Middle frontal gyrus (tissue), 1 donor: ENCODE data around the gene PDE11A.
"Not testable (repeated sequence)": the region's sequence is repeated elsewhere in the genome, so short reads cannot be mapped to it uniquely, and the experiment has no call there.

Experiments used
- DNase-seq: peaks from one replicate; pipeline ENCODE4 v3.0.0-alpha.2; 2015; ENCODE audit warnings: low spot score; ENCODE audit errors: extremely low spot score

The PDE11A gene

DNA sequence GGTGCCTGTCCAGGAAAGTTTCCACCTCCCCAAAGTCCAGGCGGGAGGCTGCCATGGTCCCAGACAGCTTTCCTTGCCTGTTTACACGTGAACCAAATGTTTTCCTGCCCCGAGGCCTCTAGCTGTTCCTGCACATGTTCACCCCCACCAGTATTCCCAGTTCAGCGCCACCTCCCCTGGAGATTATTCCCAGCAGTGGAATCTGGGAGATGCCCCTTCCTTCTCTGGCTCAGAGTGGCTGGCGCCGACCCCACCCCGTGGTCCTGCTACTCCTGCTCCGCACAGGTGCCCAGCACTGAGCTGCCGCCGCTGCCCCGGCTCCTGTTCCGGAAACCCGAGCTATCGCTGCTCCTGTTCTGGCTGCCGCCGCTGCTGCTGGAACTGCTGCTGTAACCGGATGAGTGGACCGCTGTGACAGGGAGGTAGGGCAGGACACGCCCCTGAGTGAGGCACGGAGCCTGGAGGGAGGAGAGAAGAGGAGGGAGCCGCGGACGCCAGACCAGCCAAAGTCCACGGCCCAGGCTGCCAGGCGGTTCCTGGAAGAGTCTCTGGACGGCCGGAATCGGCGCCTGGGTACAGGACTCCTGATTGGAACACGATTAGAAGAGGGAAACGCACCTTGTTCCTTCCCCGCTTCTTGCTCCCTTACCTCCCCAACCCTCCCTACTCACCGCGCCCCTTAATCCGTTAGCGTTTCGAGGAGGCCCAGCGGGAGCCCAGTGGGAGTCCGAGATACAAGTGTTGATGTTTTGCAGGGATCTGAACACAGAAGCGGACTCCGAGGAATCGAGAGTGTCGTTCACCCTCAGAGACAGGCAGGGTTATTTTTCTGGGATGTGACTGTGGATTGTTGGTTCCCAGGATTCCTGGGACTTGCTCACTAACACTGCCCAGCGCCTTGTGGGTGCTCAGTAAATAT lies at the start of gene PDE11A:
PDE11A (minus strand) TSS at position 395 of the 919 bp plus-strand sequence; CDS start at position 55, 340 bp downstream.
- DNase-seq = no peak

DNA sequence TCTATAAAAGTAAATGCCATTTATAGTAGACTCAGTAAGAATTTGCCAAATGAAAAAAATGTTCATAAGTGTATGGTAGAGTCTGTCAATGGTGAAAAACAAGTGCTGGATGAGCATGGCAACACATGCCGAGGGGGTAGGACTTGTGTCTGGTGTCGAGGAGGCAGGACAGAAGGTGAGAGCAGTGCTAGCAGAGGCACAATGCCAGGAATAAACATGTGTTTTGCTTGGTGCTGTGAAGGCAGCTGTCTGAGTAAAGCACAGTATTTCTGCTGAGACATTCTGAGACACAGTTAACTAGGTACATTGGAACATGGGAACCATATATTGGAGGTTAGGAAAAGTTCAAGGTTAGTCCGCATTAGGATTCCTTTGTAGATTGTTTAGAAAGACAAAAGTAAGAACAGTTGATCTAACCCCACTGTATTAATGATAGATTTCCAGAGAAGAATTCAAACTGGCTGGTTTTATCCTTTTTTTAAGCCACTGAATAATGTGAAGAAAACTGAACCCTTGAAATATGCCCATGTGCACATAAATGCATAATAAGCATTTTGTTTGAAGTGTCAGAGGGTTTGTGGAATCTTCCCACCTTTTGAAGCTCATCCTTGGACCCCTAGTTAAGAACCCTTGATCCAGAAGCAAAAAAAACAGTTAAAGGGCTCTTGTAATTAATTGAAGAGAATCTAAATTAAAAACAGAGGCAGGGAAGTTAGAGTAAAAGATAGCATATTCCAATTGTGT lies 46.8 kb upstream of the PDE11A start:
- DNase-seq = no peak

DNA sequence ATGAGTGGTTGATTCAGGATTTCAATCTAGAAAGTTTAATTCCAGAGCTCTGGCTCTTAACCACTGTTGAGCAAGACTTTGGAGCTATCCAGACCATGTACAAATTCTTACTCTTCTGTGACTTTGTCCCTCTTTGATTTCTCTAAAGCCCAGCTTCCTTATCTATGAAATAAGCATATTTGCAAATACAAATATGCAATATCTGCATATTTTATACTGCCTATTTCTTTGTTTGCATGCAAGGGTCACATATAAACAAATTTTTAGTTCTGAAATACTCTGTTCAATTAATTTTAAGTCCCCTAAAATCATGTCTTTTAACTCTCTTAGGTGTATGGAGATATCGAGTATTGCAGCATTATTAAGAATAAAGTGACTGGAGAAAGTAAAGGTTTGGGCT lies 45.1 kb upstream of the PDE11A start:
- no peak for DNase-seq

GRCh38 chr2:178115271-178115670 lies 42.7 kb upstream of the PDE11A start:
- no peak for DNase-seq

DNA sequence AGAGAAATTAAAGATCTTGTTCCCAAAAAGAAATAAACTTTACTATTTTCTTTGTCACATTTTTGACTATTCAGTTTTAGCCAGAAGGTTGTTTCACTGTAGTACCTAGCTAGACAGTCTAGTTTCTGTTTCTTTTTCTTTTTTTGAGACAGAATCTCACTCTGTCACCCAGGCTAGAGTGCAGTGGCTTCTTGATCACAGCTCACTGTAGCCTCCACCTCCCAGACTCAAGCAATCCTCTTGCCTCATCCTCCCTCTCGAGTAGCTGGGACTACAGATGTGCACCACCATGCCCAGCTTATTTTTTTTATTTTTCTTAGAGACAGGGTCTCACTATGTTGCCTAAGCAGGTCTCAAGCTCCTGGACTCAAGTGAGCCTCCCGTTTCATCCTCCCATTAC lies 41.9 kb upstream of the PDE11A start:
- no peak for DNase-seq

- peak; percentile 83 for DNase-seq
Observed at GRCh38 chr2:178112202-178113152, 39.9 kb upstream of the PDE11A start, which contains the start of gene RBM45. TSS of gene RBM45 (plus strand) at chr2:178112437. CDS start at chr2:178112547, 110 bp downstream.

DNA sequence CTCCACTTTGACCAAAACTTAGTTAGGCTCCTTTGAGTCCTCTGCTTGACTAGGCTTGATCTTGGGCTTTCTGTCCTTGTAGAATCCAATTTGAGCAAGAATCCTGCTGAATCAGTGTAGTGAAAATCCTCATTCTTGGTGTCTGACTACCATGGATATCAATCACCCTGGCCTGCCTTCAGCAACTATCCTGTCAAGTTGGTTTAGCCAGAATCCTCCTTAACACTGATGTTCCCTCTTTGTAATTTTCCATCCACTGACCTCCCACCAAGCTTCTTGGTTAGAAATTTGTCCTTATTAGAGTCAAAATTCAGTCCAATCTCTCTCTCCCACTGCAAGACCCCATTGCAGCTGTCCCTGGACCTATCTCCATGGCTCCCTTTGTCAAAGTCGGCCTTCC lies 39.2 kb upstream of the PDE11A start:
- DNase-seq = no peak

DNA sequence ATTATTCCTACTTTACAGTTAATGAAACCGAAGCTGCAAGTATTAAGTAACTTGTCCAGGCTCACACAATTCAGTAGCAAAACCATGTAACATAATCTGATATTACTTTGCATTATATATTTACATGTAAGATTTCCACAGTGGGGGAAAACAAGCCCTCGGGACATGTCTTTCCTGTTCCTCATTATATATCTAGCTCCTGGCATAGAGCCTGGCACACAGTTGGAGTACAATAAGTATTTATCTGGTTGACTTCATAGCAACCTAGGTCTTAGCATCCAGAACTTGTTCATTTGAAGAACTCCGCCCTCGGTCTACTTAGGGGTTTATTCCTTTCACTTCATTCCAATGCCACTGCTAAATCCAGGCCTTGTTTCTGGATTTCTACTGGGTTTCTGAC lies 38.1 kb upstream of the PDE11A start:
- DNase-seq = no peak

GRCh38 chr2:178109813-178110212 lies 37.2 kb upstream of the PDE11A start:
- DNase-seq = peak; percentile 64

DNA sequence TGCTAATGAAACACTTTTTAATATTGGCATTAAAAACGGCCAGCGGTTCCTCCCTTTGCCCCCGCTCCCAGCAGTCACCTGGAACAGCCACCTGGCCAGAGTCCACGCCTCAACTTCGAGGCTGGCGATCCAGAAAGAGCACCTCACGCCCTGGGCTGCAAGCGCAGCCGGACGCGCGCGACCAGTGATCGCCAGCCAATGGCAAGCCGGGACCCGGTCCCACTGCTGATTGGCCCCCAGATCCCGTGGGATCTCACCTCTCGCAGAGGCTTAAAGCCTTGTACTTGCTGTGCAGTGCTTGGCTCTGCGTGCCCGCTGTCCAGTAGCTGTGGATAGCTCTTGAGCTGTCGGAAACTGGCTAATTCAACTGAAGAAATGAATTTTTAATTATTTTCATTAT lies 35.6 kb upstream of the PDE11A start:
- no peak for DNase-seq

DNA sequence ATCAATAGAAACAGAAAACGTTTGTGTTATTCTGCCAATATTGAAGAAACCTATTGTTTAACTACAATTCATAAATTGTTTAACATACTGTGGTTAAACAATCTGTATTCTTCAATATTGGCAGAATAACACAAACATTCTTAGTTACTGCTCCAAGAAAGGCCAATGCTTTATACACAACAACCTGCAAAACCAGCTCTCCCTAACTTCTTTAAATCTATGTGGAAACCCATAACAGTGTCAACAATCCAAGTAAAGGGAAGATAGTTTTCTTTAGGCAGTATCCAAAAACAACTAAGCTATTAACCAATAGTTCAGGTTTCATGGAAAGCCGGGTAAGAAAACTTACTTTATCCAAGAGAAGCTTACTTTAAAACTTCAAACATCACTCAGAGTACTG lies 33.5 kb upstream of the PDE11A start:
- DNase-seq = no peak

GRCh38 chr2:178105566-178105965 lies 33.0 kb upstream of the PDE11A start:
- no peak for DNase-seq

DNA sequence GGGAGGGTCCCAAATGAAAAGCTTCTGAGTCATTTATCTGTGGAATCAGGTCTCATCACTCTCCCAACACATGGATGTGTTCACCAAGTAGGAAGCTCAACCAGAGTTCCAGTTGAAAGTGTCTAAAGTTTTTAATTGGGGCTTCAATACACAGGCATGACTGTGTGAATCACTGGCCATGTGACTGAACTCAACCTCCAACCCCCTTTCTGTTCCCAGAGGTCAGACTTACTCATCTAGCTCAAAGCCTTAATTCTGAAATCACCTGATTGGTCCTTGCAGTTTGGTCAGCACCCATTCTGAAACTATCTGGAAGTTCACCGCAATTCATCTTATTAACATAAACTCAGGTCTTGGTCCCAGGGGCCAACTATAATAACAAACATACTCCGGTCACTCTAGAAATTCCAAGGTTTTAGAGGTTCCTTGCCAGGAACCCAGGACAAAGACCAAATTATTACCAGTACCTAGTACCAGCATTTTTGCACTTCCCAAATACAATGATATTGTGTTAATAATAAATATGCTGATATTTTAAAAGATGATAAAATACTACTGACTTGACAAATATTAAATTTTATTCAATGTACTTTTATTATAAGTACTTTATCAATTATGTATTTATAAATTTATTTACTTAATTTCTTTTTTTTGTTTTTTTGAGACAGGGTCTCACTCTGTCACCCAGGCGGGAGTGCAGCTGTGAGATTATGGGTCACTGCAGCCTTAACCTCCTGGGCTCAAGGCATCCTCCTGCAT lies 28.9 kb upstream of the PDE11A start:
- no peak for DNase-seq

- DNase-seq = no peak
Observed at GRCh38 chr2:178093471-178093870, 20.9 kb upstream of the PDE11A start.

DNA sequence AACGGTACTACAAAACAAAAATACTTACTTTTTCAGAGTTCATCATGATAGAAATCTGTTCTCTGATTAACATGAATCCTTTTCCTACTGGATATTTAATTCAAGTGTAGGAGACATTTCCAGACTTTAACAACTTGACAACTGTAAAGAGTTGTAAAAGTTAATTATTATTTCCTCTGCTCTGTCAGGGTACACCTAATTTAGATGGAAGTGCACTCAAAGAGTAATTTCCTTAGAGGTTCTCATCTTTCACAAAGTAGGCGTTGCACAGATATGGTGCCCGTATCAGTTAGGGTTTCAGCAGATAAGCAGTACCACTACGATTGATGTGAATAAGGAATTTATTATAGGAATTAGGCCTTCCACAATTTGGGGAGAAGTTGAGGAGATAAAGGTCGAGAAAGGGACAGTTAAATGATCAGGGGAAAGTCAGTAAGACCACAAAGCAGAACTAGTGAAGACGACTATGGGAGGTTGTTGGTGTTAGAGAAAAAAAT lies 16.2 kb upstream of the PDE11A start:
- no peak for DNase-seq

- DNase-seq = no peak
Observed at GRCh38 chr2:178084273-178084672, 11.7 kb upstream of the PDE11A start.

GRCh38 chr2:178082408-178083045 lies 9.9 kb upstream of the PDE11A start:
- DNase-seq = no peak

DNA sequence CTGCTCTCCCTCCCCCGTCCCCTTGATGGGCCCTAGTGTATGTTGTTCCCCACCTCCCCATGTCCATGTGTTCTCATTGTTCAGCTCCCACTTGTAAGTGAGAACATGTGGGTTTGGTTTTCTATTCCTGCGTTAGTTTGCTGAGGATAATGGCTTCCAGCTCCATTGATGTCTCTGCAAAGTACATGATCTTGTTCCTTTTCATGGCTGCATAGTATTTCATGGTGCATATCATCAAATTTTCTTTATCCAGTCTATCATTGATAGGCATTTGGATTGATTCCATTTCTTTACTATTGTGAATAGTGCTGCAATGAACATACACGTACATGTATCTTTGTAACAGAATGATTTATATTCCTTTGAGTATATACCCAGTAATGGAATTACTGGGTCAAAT lies 6.7 kb upstream of the PDE11A start:
- not testable (repeated sequence) for DNase-seq

GRCh38 chr2:178076130-178076529 lies 3.6 kb upstream of the PDE11A start:
- no peak for DNase-seq

DNA sequence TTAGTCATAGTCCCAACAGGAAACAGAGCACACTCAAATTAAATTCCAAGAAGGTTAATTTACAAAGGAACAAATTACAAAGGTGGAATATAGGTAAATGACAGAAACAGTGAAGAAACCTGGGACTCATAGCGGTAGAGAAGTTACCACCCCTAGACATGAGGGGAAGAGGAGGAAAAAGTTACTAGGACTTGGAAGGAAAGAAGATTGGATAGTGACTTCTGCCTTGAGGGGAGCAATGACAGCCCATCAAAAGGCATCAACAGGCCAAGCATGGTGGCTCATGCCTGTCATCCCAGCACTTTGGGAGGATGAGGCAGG lies 2.4 kb upstream of the PDE11A start:
- no peak for DNase-seq
